ENCODE measurements around the gene MYO15A.

MYO15A gene

GRCh38 chr17:18218756-18219415 lies 110.3 kb downstream of the MYO15A start:
- peak; percentile 48 for DNase-seq (ENCODE audit: low read depth)

GRCh38 chr17:18224053-18224386 lies 115.5 kb downstream of the MYO15A start:
- DNase-seq (ENCODE audit: low read depth), result peak; percentile 33

GRCh38 chr17:18224387-18225120 lies 116.0 kb downstream of the MYO15A start:
- DNase-seq (ENCODE audit: low read depth), result peak; percentile 59

GRCh38 chr17:18225121-18225641 lies 116.6 kb downstream of the MYO15A start, which contains the start of gene LLGL1:
LLGL1 (plus strand) TSS chr17:18225635; CDS start chr17:18225683, 48 bp downstream.
- DNase-seq (ENCODE audit: low read depth), result peak; percentile 97

GRCh38 chr17:18225642-18226283 lies 117.2 kb downstream of the MYO15A start:
- no peak for DNase-seq (ENCODE audit: low read depth)

GRCh38 chr17:18226284-18226945 lies 117.9 kb downstream of the MYO15A start:
- DNase-seq (ENCODE audit: low read depth), result peak; percentile 36

- DNase-seq (ENCODE audit: low read depth), result no peak
Measured at GRCh38 chr17:18227635-18228034, 119.1 kb downstream of the MYO15A start.

- no peak for DNase-seq (ENCODE audit: low read depth)
Measured at GRCh38 chr17:18228176-18228682, 119.7 kb downstream of the MYO15A start.

- no peak for DNase-seq (ENCODE audit: low read depth)
Measured at GRCh38 chr17:18229254-18229653, 120.7 kb downstream of the MYO15A start.
